ENCODE results near the gene CLIP4.

GRCh38 chr2:29235411-29235810 is 120.2 kb downstream of the CLIP4 start:
- TF ChIP-seq IKZF5 (CRISPR knock-in tag; IDR thresholded peaks at IDR 0.05) (no peak), ZFP36L1 (CRISPR knock-in tag; IDR thresholded peaks at IDR 0.05) (no peak), ZNF460 (CRISPR knock-in tag; IDR thresholded peaks at IDR 0.05; ENCODE audit: borderline replicate concordance) (no peak), SIN3B (IDR thresholded peaks at IDR 0.05; ENCODE audit: low read length) (no peak), ZBTB21 (CRISPR knock-in tag; IDR thresholded peaks at IDR 0.05) (no peak), ZNF138 (CRISPR knock-in tag; IDR thresholded peaks at IDR 0.05; ENCODE audit: low read depth) (no peak), THAP11 (CRISPR knock-in tag; IDR thresholded peaks at IDR 0.05) (no peak), HNF4G (IDR thresholded peaks at IDR 0.05; ENCODE audit: borderline replicate concordance, low read depth, low read length) (no peak), HNF4G (CRISPR knock-in tag; IDR thresholded peaks at IDR 0.05; ENCODE audit: borderline replicate concordance, low read depth) (no peak)
